ENCODE measurements around the gene P2RX6. TPM values are rescaled to one million over a fixed set of nuclear protein-coding genes. Genes with fewer than 3 reads are reported as not detected.

Gene P2RX6
- total and polyA plus RNA-seq, 9 of the 15 experiments (the other 6 are each of a cell fraction or from before 2014, with no cell fraction given), result 0.01 to 3.9 (median 1.5) TPM; not detected in 1

- TF ChIP-seq ZC3H8 (IDR thresholded peaks at IDR 0.05), result no peak
- TF ChIP-seq NCOA2 (IDR thresholded peaks at IDR 0.05; ENCODE audit: partially characterized antibody in 2 of 2), result no peak
- TF ChIP-seq RAD21 (CRISPR knock-in tag; conservative IDR thresholded peaks at IDR 0.05 in 1 of 2, IDR thresholded peaks at IDR 0.05 in 1 of 2), result no peak; a peak in 1 of 4 replicates
- no peak for TF ChIP-seq RBBP5 (IDR thresholded peaks at IDR 0.05; ENCODE audit: borderline replicate concordance, insufficient read depth, low read length, poor library complexity, severe bottlenecking)
- TF ChIP-seq SMARCA4 (IDR thresholded peaks at IDR 0.05), result no peak
- TF ChIP-seq PRMT5 (CRISPR knock-in tag; IDR thresholded peaks at IDR 0.05), result no peak
- no peak for TF ChIP-seq VEZF1 (CRISPR knock-in tag; IDR thresholded peaks at IDR 0.05)
- TF ChIP-seq TCFL5 (CRISPR knock-in tag; conservative IDR thresholded peaks at IDR 0.05), result no peak
- TF ChIP-seq, protein P1, sequence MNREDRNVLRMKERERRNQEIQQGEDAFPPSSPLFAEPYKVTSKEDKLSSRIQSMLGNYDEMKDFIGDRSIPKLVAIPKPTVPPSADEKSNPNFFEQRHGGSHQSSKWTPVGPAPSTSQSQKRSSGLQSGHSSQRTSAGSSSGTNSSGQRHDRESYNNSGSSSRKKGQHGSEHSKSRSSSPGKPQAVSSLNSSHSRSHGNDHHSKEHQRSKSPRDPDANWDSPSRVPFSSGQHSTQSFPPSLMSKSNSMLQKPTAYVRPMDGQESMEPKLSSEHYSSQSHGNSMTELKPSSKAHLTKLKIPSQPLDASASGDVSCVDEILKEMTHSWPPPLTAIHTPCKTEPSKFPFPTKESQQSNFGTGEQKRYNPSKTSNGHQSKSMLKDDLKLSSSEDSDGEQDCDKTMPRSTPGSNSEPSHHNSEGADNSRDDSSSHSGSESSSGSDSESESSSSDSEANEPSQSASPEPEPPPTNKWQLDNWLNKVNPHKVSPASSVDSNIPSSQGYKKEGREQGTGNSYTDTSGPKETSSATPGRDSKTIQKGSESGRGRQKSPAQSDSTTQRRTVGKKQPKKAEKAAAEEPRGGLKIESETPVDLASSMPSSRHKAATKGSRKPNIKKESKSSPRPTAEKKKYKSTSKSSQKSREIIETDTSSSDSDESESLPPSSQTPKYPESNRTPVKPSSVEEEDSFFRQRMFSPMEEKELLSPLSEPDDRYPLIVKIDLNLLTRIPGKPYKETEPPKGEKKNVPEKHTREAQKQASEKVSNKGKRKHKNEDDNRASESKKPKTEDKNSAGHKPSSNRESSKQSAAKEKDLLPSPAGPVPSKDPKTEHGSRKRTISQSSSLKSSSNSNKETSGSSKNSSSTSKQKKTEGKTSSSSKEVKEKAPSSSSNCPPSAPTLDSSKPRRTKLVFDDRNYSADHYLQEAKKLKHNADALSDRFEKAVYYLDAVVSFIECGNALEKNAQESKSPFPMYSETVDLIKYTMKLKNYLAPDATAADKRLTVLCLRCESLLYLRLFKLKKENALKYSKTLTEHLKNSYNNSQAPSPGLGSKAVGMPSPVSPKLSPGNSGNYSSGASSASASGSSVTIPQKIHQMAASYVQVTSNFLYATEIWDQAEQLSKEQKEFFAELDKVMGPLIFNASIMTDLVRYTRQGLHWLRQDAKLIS (CRISPR knock-in tag; IDR thresholded peaks at IDR 0.05), result no peak
- no peak for TF ChIP-seq EGR1 (conservative IDR thresholded peaks at IDR 0.05)
- no peak for TF ChIP-seq ETS2 (tag; IDR thresholded peaks at IDR 0.05; ENCODE audit: borderline replicate concordance, poor library complexity, severe bottlenecking)
- TF ChIP-seq SMARCB1 (IDR thresholded peaks at IDR 0.05; ENCODE audit: insufficient read length, low read depth), result peak; percentile 89
- no peak for TF ChIP-seq POLR2G (IDR thresholded peaks at IDR 0.05; ENCODE audit: low read depth, low read length)
- TF ChIP-seq, protein P2, sequence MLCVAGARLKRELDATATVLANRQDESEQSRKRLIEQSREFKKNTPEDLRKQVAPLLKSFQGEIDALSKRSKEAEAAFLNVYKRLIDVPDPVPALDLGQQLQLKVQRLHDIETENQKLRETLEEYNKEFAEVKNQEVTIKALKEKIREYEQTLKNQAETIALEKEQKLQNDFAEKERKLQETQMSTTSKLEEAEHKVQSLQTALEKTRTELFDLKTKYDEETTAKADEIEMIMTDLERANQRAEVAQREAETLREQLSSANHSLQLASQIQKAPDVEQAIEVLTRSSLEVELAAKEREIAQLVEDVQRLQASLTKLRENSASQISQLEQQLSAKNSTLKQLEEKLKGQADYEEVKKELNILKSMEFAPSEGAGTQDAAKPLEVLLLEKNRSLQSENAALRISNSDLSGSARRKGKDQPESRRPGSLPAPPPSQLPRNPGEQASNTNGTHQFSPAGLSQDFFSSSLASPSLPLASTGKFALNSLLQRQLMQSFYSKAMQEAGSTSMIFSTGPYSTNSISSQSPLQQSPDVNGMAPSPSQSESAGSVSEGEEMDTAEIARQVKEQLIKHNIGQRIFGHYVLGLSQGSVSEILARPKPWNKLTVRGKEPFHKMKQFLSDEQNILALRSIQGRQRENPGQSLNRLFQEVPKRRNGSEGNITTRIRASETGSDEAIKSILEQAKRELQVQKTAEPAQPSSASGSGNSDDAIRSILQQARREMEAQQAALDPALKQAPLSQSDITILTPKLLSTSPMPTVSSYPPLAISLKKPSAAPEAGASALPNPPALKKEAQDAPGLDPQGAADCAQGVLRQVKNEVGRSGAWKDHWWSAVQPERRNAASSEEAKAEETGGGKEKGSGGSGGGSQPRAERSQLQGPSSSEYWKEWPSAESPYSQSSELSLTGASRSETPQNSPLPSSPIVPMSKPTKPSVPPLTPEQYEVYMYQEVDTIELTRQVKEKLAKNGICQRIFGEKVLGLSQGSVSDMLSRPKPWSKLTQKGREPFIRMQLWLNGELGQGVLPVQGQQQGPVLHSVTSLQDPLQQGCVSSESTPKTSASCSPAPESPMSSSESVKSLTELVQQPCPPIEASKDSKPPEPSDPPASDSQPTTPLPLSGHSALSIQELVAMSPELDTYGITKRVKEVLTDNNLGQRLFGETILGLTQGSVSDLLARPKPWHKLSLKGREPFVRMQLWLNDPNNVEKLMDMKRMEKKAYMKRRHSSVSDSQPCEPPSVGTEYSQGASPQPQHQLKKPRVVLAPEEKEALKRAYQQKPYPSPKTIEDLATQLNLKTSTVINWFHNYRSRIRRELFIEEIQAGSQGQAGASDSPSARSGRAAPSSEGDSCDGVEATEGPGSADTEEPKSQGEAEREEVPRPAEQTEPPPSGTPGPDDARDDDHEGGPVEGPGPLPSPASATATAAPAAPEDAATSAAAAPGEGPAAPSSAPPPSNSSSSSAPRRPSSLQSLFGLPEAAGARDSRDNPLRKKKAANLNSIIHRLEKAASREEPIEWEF (CRISPR knock-in tag; IDR thresholded peaks at IDR 0.05), result no peak
Measured at GRCh38 chr22:21009638-21010425, 5.1 kb upstream of the P2RX6 start (continued).

Data from K562 (cell line).